ENCODE measurements around the gene CENPB.
"Not testable (repeated sequence)": the region's sequence is repeated elsewhere in the genome, so short reads cannot be mapped to it uniquely, and the experiment has no call there.

DNA sequence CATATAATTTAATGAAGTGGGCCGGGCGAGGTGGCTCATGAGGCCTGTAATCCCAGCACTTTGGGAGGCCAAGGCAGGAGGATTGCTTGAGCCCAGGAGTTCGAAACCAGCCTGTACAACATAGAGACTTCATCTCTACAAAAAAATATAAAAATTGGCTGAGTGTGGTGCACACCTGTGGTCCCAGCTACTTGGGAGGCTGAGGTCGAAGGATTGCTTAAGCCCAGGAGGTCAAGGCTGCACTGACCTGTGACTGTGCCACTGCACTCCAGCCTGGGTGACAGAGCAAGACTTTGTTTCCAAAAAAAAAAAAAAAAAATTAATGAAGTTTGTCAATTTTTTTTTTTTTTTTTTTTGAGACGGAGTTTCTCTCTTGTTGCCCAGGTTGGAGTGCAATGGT lies 43.4 kb upstream of the CENPB start:
- not testable (repeated sequence) for TF ChIP-seq EZH2 (IDR thresholded peaks at IDR 0.05; ENCODE audit: insufficient read depth, poor library complexity, severe bottlenecking); EZH2phosphoT487 (IDR thresholded peaks at IDR 0.05; ENCODE audit: insufficient read depth, low read depth)

Data from GM23248 (cell line).